HL-60 (cell line): Measurements from ENCODE around the gene LAMA2.

Source experiments
- POLR2AphosphoS5 ChIP-seq: IDR thresholded peaks from 2 replicates; pipeline ENCODE4 v1.6.1; 2012; ENCODE audit warnings: low read depth
- TF ChIP-seq, protein P1 (sequence below): IDR thresholded peaks from one replicate; pipeline ENCODE4 v1.5.1; 2011; ENCODE audit warnings: low read length, control low read depth, inconsistent platforms; ENCODE audit not compliant: insufficient read depth

DNA sequence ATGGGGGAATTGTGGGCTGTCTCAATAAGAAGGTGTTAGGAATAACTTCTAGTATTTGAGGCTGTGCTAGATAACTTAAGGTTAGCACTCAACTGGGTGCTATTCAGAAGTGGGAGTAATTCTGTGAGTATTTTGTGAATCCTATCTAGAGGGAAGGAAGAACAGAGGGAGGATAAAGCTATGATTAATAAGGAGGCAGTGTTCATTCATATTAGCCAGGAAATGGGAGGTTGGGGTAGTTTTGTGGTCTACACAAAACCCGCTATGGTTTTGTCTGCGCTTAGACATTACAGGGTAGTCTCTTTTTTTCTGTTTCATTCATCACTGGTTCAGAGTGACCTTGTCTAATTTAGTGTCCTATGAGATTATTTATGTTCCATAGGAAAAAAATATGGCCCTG lies 486.0 kb downstream of the LAMA2 start:
- no peak for TF ChIP-seq POLR2AphosphoS5
- TF ChIP-seq, protein P1, sequence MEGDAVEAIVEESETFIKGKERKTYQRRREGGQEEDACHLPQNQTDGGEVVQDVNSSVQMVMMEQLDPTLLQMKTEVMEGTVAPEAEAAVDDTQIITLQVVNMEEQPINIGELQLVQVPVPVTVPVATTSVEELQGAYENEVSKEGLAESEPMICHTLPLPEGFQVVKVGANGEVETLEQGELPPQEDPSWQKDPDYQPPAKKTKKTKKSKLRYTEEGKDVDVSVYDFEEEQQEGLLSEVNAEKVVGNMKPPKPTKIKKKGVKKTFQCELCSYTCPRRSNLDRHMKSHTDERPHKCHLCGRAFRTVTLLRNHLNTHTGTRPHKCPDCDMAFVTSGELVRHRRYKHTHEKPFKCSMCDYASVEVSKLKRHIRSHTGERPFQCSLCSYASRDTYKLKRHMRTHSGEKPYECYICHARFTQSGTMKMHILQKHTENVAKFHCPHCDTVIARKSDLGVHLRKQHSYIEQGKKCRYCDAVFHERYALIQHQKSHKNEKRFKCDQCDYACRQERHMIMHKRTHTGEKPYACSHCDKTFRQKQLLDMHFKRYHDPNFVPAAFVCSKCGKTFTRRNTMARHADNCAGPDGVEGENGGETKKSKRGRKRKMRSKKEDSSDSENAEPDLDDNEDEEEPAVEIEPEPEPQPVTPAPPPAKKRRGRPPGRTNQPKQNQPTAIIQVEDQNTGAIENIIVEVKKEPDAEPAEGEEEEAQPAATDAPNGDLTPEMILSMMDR: no peak
